Cardiac fibroblast (primary cell): ENCODE data around the gene FSIP1.

Experiments used
- DNase-seq, 2 donors: peaks; one replicate each; pipeline versions ENCODE4 v3.0.0 to v3.0.0-alpha.2; 2010; ENCODE audit warnings: low read depth in 2 of 2
- H3K4me3 ChIP-seq, 2 donors: replicated peaks in 1 of 2; 1 replicate in 1 of 2; 2 replicates in 1 of 2; pipeline ENCODE4 v1.5.1; 2011; ENCODE audit warnings: low read depth in 2 of 2, low read length in 2 of 2, mild to moderate bottlenecking in 2 of 2, moderate library complexity in 1 of 2
- CTCF ChIP-seq: IDR thresholded peaks from one replicate; pipeline ENCODE4 v1.5.1; 2011; ENCODE audit warnings: low read depth, mild to moderate bottlenecking, low read length, inconsistent platforms

Gene FSIP1

GRCh38 chr15:39581242-39581792, 201.3 kb downstream of the FSIP1 start:
- H3K4me3 ChIP-seq = peak overlapping the region; percentile 75 to 80
- DNase-seq = no peak

GRCh38 chr15:39580485-39581241, 202.0 kb downstream of the FSIP1 start, which contains the start of gene THBS1:
Gene THBS1 (plus strand): TSS chr15:39581079. CDS start chr15:39581858, 779 bp downstream.
- peak within 1 kb of the TSS; percentile 75 to 80 for H3K4me3 ChIP-seq
- DNase-seq = peak; percentile 91 to 99
- no peak for TF ChIP-seq CTCF

More at GRCh38 chr15:39581242-39581792, 201.3 kb downstream of the FSIP1 start:
- TF ChIP-seq CTCF = no peak

GRCh38 chr15:39580117-39580484, 202.5 kb downstream of the FSIP1 start:
- peak overlapping the region; percentile 75 to 80 for H3K4me3 ChIP-seq
- DNase-seq = peak; percentile 96 to 98
- TF ChIP-seq CTCF = peak; percentile 80

- TF ChIP-seq CTCF = no peak
- peak overlapping the region; percentile 25 to 75 for H3K4me3 ChIP-seq
- DNase-seq = peak; percentile 92 to 96
Measured at GRCh38 chr15:39579487-39580116, 203.0 kb downstream of the FSIP1 start.

GRCh38 chr15:39578851-39579486, 203.7 kb downstream of the FSIP1 start:
- DNase-seq = peak in 1 of 2 donors; percentile 69
- peak overlapping the region; percentile 25 to 75 for H3K4me3 ChIP-seq
- peak; percentile 28 for TF ChIP-seq CTCF

DNA sequence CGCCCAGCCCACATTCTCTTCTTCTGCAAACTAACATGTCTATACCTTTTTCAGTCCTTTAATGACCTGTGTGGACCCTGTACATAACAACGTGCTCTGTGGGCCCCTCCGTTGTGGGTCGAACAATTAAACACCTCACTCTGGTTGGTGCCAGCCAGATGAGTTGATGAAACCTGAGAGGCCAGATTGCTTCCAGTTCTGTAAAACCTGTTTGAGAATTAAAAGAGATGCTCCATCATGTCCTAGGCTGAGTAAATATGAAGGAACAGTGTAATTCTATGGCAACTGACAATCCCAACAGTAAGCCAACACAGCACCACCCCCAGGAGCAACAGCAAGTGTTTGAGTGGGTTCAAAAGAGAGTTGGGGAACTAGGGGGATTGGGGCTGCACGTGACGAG, 207.5 kb downstream of the FSIP1 start:
- H3K4me3 ChIP-seq = no peak overlapping the region
- DNase-seq = no peak
- no peak for TF ChIP-seq CTCF
